IMR-90 (cell line): ENCODE measurements around the gene SLC27A3. TPM values are rescaled to one million over a fixed set of nuclear protein-coding genes. Genes with fewer than 3 reads are reported as not detected.
A peak's percentile ranks its signal among the peaks of the same experiment; 100 is the strongest.

Source experiments
- ATAC-seq: fragments of 200-7000 bp; cut with Tn5 transposase; 2 replicates; pipeline ENCODE4 v1.9.1; 2020; ENCODE audit warnings: low read depth, mild to moderate bottlenecking, moderate library complexity
- BruUV-seq: library from RNA; stranded (reverse); fragments of 400-500 nt; replicated peaks from 2 replicates; lab custom pipeline; 2021; lab: Mats Ljungman, UMichigan
- CTCF ChIA-PET: fragments of 300-600 bp; formaldehyde crosslinking; extraction: SDS; loops from one replicate; lab custom pipeline; 2021; ENCODE audit warnings: antibody characterized with exemption; lab: Yijun Ruan, JAX
- POLR2A ChIA-PET: fragments of 300-600 bp; sonication (Branson Sonifier 250); formaldehyde crosslinking; loops from one replicate; lab custom pipeline; 2022; ENCODE audit warnings: antibody characterized with exemption; ENCODE audit not compliant: unreplicated experiment; lab: Charles Lee
- DNase-seq: peaks from one replicate; pipeline ENCODE4 v3.0.0; 2013
- H2AFZ ChIP-seq: replicated peaks from 2 replicates; pipeline ENCODE3; 2013; ENCODE audit warnings: low read length, mild to moderate bottlenecking; ENCODE audit not compliant: poor library complexity
- H2AK5ac ChIP-seq: 2 replicates; pipeline ENCODE4 v1.6.1; 2013; ENCODE audit warnings: low read depth, low read length, inconsistent platforms
- H2AK9ac ChIP-seq: replicated peaks from 2 replicates; pipeline ENCODE3; 2013; ENCODE audit warnings: mild to moderate bottlenecking, low read depth, low read length, moderate library complexity; ENCODE audit not compliant: poor library complexity
- H2BK120ac ChIP-seq: 2 replicates; pipeline ENCODE4 v1.6.1; 2013; ENCODE audit warnings: low read depth, low read length, inconsistent platforms
- H2BK15ac ChIP-seq: 3 replicates; pipeline ENCODE4 v1.6.1; 2013; ENCODE audit warnings: low read depth, low read length, inconsistent platforms
- H2BK20ac ChIP-seq: 2 replicates; pipeline ENCODE4 v1.6.1; 2013; ENCODE audit warnings: low read depth, mild to moderate bottlenecking, inconsistent platforms, low read length, moderate library complexity
- H2BK5ac ChIP-seq: 2 replicates; pipeline ENCODE4 v1.6.1; 2013; ENCODE audit warnings: mild to moderate bottlenecking, low read depth, low read length, inconsistent platforms; ENCODE audit not compliant: poor library complexity, severe bottlenecking
- H3K14ac ChIP-seq: replicated peaks from 2 replicates; pipeline ENCODE4 v1.6.1; 2013; ENCODE audit warnings: low read depth, low read length, inconsistent platforms
- H3K18ac ChIP-seq: 2 replicates; pipeline ENCODE4 v1.6.1; 2013; ENCODE audit warnings: low read depth, low read length, control low read depth
- H3K23ac ChIP-seq: 2 replicates; pipeline ENCODE4 v1.6.1; 2013; ENCODE audit warnings: low read depth, low read length, inconsistent platforms
- H3K27ac ChIP-seq: 2 replicates; pipeline ENCODE4 v1.5.1; 2013; ENCODE audit warnings: mild to moderate bottlenecking, control low read depth, low read length; ENCODE audit not compliant: insufficient read depth
- H3K27me3 ChIP-seq: 2 replicates; pipeline ENCODE4 v1.6.1; 2013; ENCODE audit warnings: low read length; ENCODE audit not compliant: control insufficient read depth, insufficient read depth
- H3K36me3 ChIP-seq: 2 replicates; pipeline ENCODE4 v1.6.1; 2013; ENCODE audit warnings: low read length, mixed read lengths; ENCODE audit not compliant: control insufficient read depth, insufficient read depth
- H3K4ac ChIP-seq: 2 replicates; pipeline ENCODE4 v1.6.1; 2013; ENCODE audit warnings: low read depth, low read length, inconsistent platforms
- H3K4me1 ChIP-seq: 2 replicates; pipeline ENCODE4 v1.6.1; 2013; ENCODE audit warnings: low read length, mixed read lengths; ENCODE audit not compliant: control insufficient read depth, insufficient read depth
- H3K4me2 ChIP-seq: 2 replicates; pipeline ENCODE4 v1.6.1; 2013; ENCODE audit warnings: low read depth, mild to moderate bottlenecking, control low read depth, low read length, moderate library complexity
- H3K4me3 ChIP-seq: 2 replicates; pipeline ENCODE4 v1.5.1; 2013; ENCODE audit warnings: low read depth, mild to moderate bottlenecking, control low read depth, low read length, moderate library complexity; ENCODE audit not compliant: insufficient read depth
- H3K56ac ChIP-seq: 2 replicates; pipeline ENCODE4 v1.6.1; 2013; ENCODE audit warnings: low read length, inconsistent platforms; ENCODE audit not compliant: insufficient read depth; ENCODE audit errors: extremely low read depth
- H3K79me1 ChIP-seq, 2 experiments: 2 replicates each; pipeline ENCODE4 v1.6.1; 2013; ENCODE audit warnings: low read length in 2 of 2, inconsistent platforms in 1 of 2, low read depth in 1 of 2
- H3K9ac ChIP-seq: 2 replicates; pipeline ENCODE4 v1.6.1; 2013; ENCODE audit warnings: low read depth, low read length, control low read depth
- H3K9me1 ChIP-seq: 2 replicates; pipeline ENCODE4 v1.6.1; 2013; ENCODE audit warnings: low read length, inconsistent platforms; ENCODE audit not compliant: insufficient read depth
- H3K9me3 ChIP-seq: 2 replicates; pipeline ENCODE4 v1.6.1; 2013; ENCODE audit warnings: low read length; ENCODE audit not compliant: control insufficient read depth, insufficient read depth
- H4K20me1 ChIP-seq: 2 replicates; pipeline ENCODE4 v1.6.1; 2013; ENCODE audit warnings: low read length, inconsistent platforms; ENCODE audit not compliant: insufficient read depth
- H4K5ac ChIP-seq: 2 replicates; pipeline ENCODE4 v1.6.1; 2013; ENCODE audit warnings: mild to moderate bottlenecking, low read depth, low read length, control low read depth
- H4K8ac ChIP-seq, 2 experiments: 2 replicates each; pipeline ENCODE4 v1.6.1; 2013; ENCODE audit warnings: low read depth in 2 of 2, low read length in 2 of 2, control low read depth in 1 of 2, inconsistent platforms in 1 of 2
- H4K91ac ChIP-seq: 2 replicates; pipeline ENCODE4 v1.6.1; 2013; ENCODE audit warnings: low read depth, low read length, inconsistent platforms; ENCODE audit not compliant: insufficient read depth
- BHLHE40 ChIP-seq: fragments of 150-350 bp; IDR thresholded peaks from 2 replicates; pipeline ENCODE4 v1.6.1; 2016; ENCODE audit warnings: mild to moderate bottlenecking, low read depth, low read length
- CEBPB ChIP-seq: IDR thresholded peaks from 2 replicates; pipeline ENCODE4 v1.6.1; 2012; ENCODE audit warnings: low read depth, low read length, improper control_type of control experiment
- CHD1 ChIP-seq: IDR thresholded peaks from 2 replicates; pipeline ENCODE4 v1.6.1; 2012; ENCODE audit warnings: low read depth, low read length, improper control_type of control experiment
- CTCF ChIP-seq: conservative IDR thresholded peaks from 2 replicates; pipeline ENCODE4 v1.5.1; 2012; ENCODE audit warnings: mild to moderate bottlenecking, low read depth, low read length, improper control_type of control experiment
- ELK1 ChIP-seq: fragments of 150-350 bp; IDR thresholded peaks from 2 replicates; pipeline ENCODE4 v1.6.1; 2016; ENCODE audit warnings: low read depth, mild to moderate bottlenecking, low read length, moderate library complexity, borderline replicate concordance
- FOS ChIP-seq: fragments of 150-350 bp; IDR thresholded peaks from 2 replicates; pipeline ENCODE4 v1.6.1; 2016; ENCODE audit warnings: low read depth, low read length
- MAFK ChIP-seq: IDR thresholded peaks from 2 replicates; pipeline ENCODE4 v1.6.1; 2012; ENCODE audit warnings: low read depth, low read length, improper control_type of control experiment
- MAZ ChIP-seq: IDR thresholded peaks from 2 replicates; pipeline ENCODE4 v1.6.1; 2012; ENCODE audit warnings: low read depth, mild to moderate bottlenecking, low read length, improper control_type of control experiment, moderate library complexity, borderline replicate concordance
- MXI1 ChIP-seq: IDR thresholded peaks from 2 replicates; pipeline ENCODE4 v1.6.1; 2012; ENCODE audit warnings: low read depth, mild to moderate bottlenecking, low read length, moderate library complexity, borderline replicate concordance
- NFE2L2 ChIP-seq: fragments of 150-350 bp; IDR thresholded peaks from 2 replicates; pipeline ENCODE4 v1.6.1; 2016; ENCODE audit warnings: low read depth, mild to moderate bottlenecking, low read length
- POLR2A ChIP-seq: IDR thresholded peaks from 2 replicates; pipeline ENCODE4 v1.6.1; 2012; ENCODE audit warnings: mild to moderate bottlenecking, low read depth, low read length
- RAD21 ChIP-seq: IDR thresholded peaks from 2 replicates; pipeline ENCODE4 v1.6.1; 2012; ENCODE audit warnings: low read length, improper control_type of control experiment
- RCOR1 ChIP-seq: IDR thresholded peaks from 2 replicates; pipeline ENCODE4 v1.6.1; 2012; ENCODE audit warnings: mild to moderate bottlenecking, low read length, improper control_type of control experiment; ENCODE audit not compliant: insufficient replicate concordance
- RFX5 ChIP-seq: IDR thresholded peaks from 2 replicates; pipeline ENCODE4 v1.8.0; 2012; ENCODE audit warnings: low read depth, mild to moderate bottlenecking, low read length, moderate library complexity
- SMC3 ChIP-seq: fragments of 150-350 bp; IDR thresholded peaks from 2 replicates; pipeline ENCODE4 v1.6.1; 2016; ENCODE audit warnings: low read depth, mild to moderate bottlenecking, antibody characterized with exemption, low read length, moderate library complexity
- USF2 ChIP-seq: fragments of 150-350 bp; IDR thresholded peaks from 2 replicates; pipeline ENCODE4 v1.6.1; 2017; ENCODE audit warnings: mild to moderate bottlenecking, antibody characterized with exemption, low read length, low read depth
- WGBS, 2 experiments: methylation state at CpG; one replicate each; pipeline versions ENCODE4 v1.1.5 to v1.1.7; 2013; ENCODE audit warnings: missing lambda C conversion rate in 2 of 2; ENCODE audit not compliant: insufficient read length in 1 of 2; ENCODE audit errors: extremely low coverage in 2 of 2; 5-methylcytosine and 5-hydroxymethylcytosine counted together
- dilution Hi-C: fragments of 300-500 bp; cut with HindIII; formaldehyde crosslinking; loops from one replicate; pipeline ENCODE4 v1.14.3; 2018; ENCODE audit warnings: low sequenced_read_pairs; ENCODE audit not compliant: unreplicated experiment
- in situ Hi-C: fragments of 300-500 bp; cut with MboI; formaldehyde crosslinking; loops from 3 replicates; pipeline ENCODE4 v1.14.3; 2019; ENCODE audit warnings: low sequenced_read_pairs, inconsistent platforms, mixed read lengths
- intact Hi-C: fragments of 100-400 bp; cut with micrococcal nuclease; formaldehyde crosslinking; loops from 2 replicates; pipeline ENCODE4 v1.10.0; 2022
- polyA plus RNA-seq, 3 experiments: library from polyadenylated mRNA; depleted of rRNA; stranded (reverse); fragments of >200 nt; gene quantifications; 2 replicates each; pipeline ENCODE4 v1.2.3, GENCODE V29; 2012; ENCODE audit warnings: low replicate concordance in 1 of 3
- total RNA-seq: library from RNA; depleted of rRNA; stranded (reverse); fragments of >200 nt; gene quantifications from 2 replicates; pipeline ENCODE4 v1.2.3, GENCODE V29; 2012

Gene SLC27A3
- total and polyA plus RNA-seq, 2 of the 4 experiments (the other 2 are of a cell fraction): 3.2 to 9.3 TPM

GRCh38 chr1:153770797-153771196, 4.4 kb upstream of the SLC27A3 start:
- Histone ChIP-seq H3K9ac (no peak overlapping the region), H3K56ac (no peak overlapping the region), H3K4ac (no peak overlapping the region), H3K9me3 (no peaks in the 10 kb centered on the region), H2BK5ac (no peak overlapping the region), H3K79me1 (no peaks in the 10 kb centered on the region; a peak in 1 of 4 replicates), H4K8ac (no peak overlapping the region), H2BK120ac (no peak overlapping the region), H2AK9ac (peak overlapping the region; percentile 32), H2AK5ac (no peak overlapping the region), H2BK20ac (no peak overlapping the region), H3K4me3 (no peak overlapping the region), H3K23ac (no peak overlapping the region), H3K4me1 (0 out of 2 replicates have a peak, but pooled peaks cover 2% of the 10 kb centered on the region), H3K14ac (no peak overlapping the region), H4K20me1 (no peaks in the 10 kb centered on the region), H3K36me3 (peaks cover 63% of the 10 kb centered on the region), H4K5ac (no peak overlapping the region), H2AFZ (no peak overlapping the region), H3K18ac (no peak overlapping the region), H2BK15ac (no peak overlapping the region), H3K27me3 (no peaks in the 10 kb centered on the region), H3K9me1 (no peaks in the 10 kb centered on the region), H3K4me2 (no peak overlapping the region), H3K27ac (no peak overlapping the region), H4K91ac (no peak overlapping the region)
- TF ChIP-seq BHLHE40 (no peak), CTCF (no peak), CEBPB (no peak), MAZ (no peak), RCOR1 (no peak), SMC3 (no peak), RFX5 (no peak), NFE2L2 (no peak), RAD21 (no peak), USF2 (no peak), CHD1 (no peak), ELK1 (no peak), FOS (no peak), MAFK (no peak), POLR2A (no peak), MXI1 (no peak)
- intact Hi-C loops (loop anchor here (2.0 kb wide), 1 partner anchor 94 kb away; no protein-coding TSS in a partner anchor), dilution Hi-C loops (no loop called here), in situ Hi-C loops (no loop called here)
- ChIA-PET POLR2A (no interaction called here), CTCF (no interaction called here)
- no CpG with 5 or more reads among the region's 11 CpGs for WGBS, 2 experiments
- ATAC-seq (no peak), DNase-seq (no peak)
- no TSS peak for BruUV-seq
